Esophagus muscularis mucosa (tissue), 4 donors: ENCODE measurements around the gene CNPPD1. TPM values are rescaled to one million over a fixed set of nuclear protein-coding genes. Genes with fewer than 3 reads are reported as not detected.

ENCODE experiments used
- DNase-seq: peaks from one replicate; pipeline ENCODE4 v3.0.0-alpha.2; 2017; ENCODE audit errors: extremely low spot score
- H3K27ac ChIP-seq, 4 donors: fragments of 200-600 bp; sonication (generic); replicated peaks in 1 of 4; 1 replicate in 3 of 4; 2 replicates in 1 of 4; pipeline ENCODE4 v1.5.1; 2016 to 2019; ENCODE audit warnings: mild to moderate bottlenecking in 1 of 4
- H3K27me3 ChIP-seq, 4 donors: fragments of 200-600 bp; sonication (generic); one replicate each; pipeline versions ENCODE4 v1.5.1 to v1.6.0; 2016 to 2019
- H3K36me3 ChIP-seq, 4 donors: fragments of 200-600 bp; sonication (generic); one replicate each; pipeline ENCODE4 v1.5.1; 2016 to 2019
- H3K4me1 ChIP-seq, 4 donors: fragments of 200-600 bp; sonication (generic); one replicate each; pipeline ENCODE4 v1.5.1; 2016 to 2019
- H3K4me3 ChIP-seq, 4 donors: fragments of 200-600 bp; sonication (generic); 1 replicate in 2 of 4; 2 replicates in 2 of 4; pipeline ENCODE4 v1.5.1; 2016 to 2019; ENCODE audit warnings: mild to moderate bottlenecking in 4 of 4, moderate library complexity in 1 of 4
- H3K9me3 ChIP-seq, 4 donors: fragments of 200-600 bp; sonication (generic); 1 replicate in 3 of 4; 2 replicates in 1 of 4; pipeline ENCODE4 v1.5.1; 2016 to 2019
- CTCF ChIP-seq, 3 experiments: fragments of 200-600 bp in 2 of 3; fragments of 450-650 bp in 1 of 3; sonication (generic) in 2 of 3; IDR thresholded peaks; one replicate each; pipeline ENCODE4 v1.5.1; 2017 to 2019; ENCODE audit warnings: antibody characterized with exemption in 3 of 3, mild to moderate bottlenecking in 2 of 3, moderate library complexity in 1 of 3
- EP300 ChIP-seq: sonication (generic); formaldehyde crosslinking; IDR thresholded peaks from one replicate; pipeline ENCODE4 v1.6.1; 2017; ENCODE audit warnings: antibody characterized with exemption
- POLR2A ChIP-seq: fragments of 450-650 bp; IDR thresholded peaks from one replicate; pipeline ENCODE4 v1.6.1; 2017; ENCODE audit warnings: antibody characterized with exemption, moderate library complexity, mild to moderate bottlenecking, low read depth
- POLR2AphosphoS5 ChIP-seq, 2 donors: sonication (generic); formaldehyde crosslinking; IDR thresholded peaks; one replicate each; pipeline ENCODE4 v1.6.1; 2017; ENCODE audit warnings: antibody characterized with exemption in 2 of 2
- WGBS: methylation state at CpG from one replicate; pipeline ENCODE4 v1.1.5; 2018; 5-methylcytosine and 5-hydroxymethylcytosine counted together
- intact Hi-C: fragments of 100-400 bp; cut with DNase I; formaldehyde crosslinking; loops from one replicate; pipeline ENCODE4 v1.15.1; 2023
- total RNA-seq, 4 donors: library from RNA; depleted of rRNA; stranded (reverse); fragments of >200 nt; gene quantifications; one replicate each; pipeline versions ENCODE4 v1.1.0 to v1.2.1, GENCODE V29; 2016

CNPPD1 gene
- total RNA-seq, 4 donors from 2014 or later: 41.9 to 98.0 (median 61.9) TPM

- no peaks in the 10 kb centered on the region for H3K9me3 ChIP-seq
- H3K27ac ChIP-seq: no peak overlapping the region
- intact Hi-C loops: no loop called here
- peaks cover 0 to 28% (median 0%) of the 10 kb centered on the region in 4 donors for H3K27me3 ChIP-seq
- no peak for DNase-seq
- H3K36me3 ChIP-seq: no peaks in the 10 kb centered on the region
- WGBS: 76% methylated on average over 5 of the region's 5 CpGs
- no peak overlapping the region for H3K4me3 ChIP-seq
- no peak for TF ChIP-seq CTCF (IDR thresholded peaks at IDR 0.05)
- no peak for TF ChIP-seq POLR2AphosphoS5 (IDR thresholded peaks at IDR 0.05)
- no peak for TF ChIP-seq EP300
- no peak for TF ChIP-seq POLR2A
- H3K4me1 ChIP-seq: no peaks in the 10 kb centered on the region
Observed at GRCh38 chr2:219198974-219199373, 22.2 kb upstream of the CNPPD1 start.

GRCh38 chr2:219197388-219197787, 20.7 kb upstream of the CNPPD1 start:
- 80% methylated on average over 1 of the region's 1 CpG for WGBS
- intact Hi-C loops: no loop called here
- no peaks in the 10 kb centered on the region for H3K9me3 ChIP-seq

GRCh38 chr2:219186754-219187456, 10.2 kb upstream of the CNPPD1 start:
- H3K4me1 ChIP-seq: no peaks in the 10 kb centered on the region
- WGBS: 92% methylated on average over 7 of the region's 7 CpGs
- TF ChIP-seq CTCF (IDR thresholded peaks at IDR 0.05) (no peak), POLR2AphosphoS5 (IDR thresholded peaks at IDR 0.05) (no peak), EP300 (no peak), POLR2A (no peak)
- no peak for DNase-seq
- no peaks in the 10 kb centered on the region for H3K9me3 ChIP-seq
- peaks cover 24 to 37% (median 29%) of the 10 kb centered on the region in 4 donors for H3K36me3 ChIP-seq
- intact Hi-C loops: no loop called here
- H3K27ac ChIP-seq: no peak overlapping the region
- no peaks in the 10 kb centered on the region for H3K27me3 ChIP-seq
- no peak overlapping the region for H3K4me3 ChIP-seq

More at GRCh38 chr2:219197388-219197787, 20.7 kb upstream of the CNPPD1 start:
- no peak overlapping the region for H3K27ac ChIP-seq
- no peaks in the 10 kb centered on the region for H3K36me3 ChIP-seq
- H3K4me1 ChIP-seq: no peaks in the 10 kb centered on the region
- peaks cover 0 to 28% (median 0%) of the 10 kb centered on the region in 4 donors for H3K27me3 ChIP-seq
- DNase-seq: no peak
- no peak overlapping the region for H3K4me3 ChIP-seq
- TF ChIP-seq POLR2A (no peak), CTCF (IDR thresholded peaks at IDR 0.05) (no peak), POLR2AphosphoS5 (IDR thresholded peaks at IDR 0.05) (no peak), EP300 (no peak)

GRCh38 chr2:219184121-219184520, 7.4 kb upstream of the CNPPD1 start:
- peaks cover 49 to 62% (median 54%) of the 10 kb centered on the region in 4 donors for H3K36me3 ChIP-seq

More at GRCh38 chr2:219184121-219184520, 7.4 kb upstream of the CNPPD1 start:
- TF ChIP-seq EP300: no peak
- no peak for TF ChIP-seq CTCF (IDR thresholded peaks at IDR 0.05)
- TF ChIP-seq POLR2AphosphoS5 (IDR thresholded peaks at IDR 0.05): no peak
- no peak for TF ChIP-seq POLR2A
- no peak overlapping the region for H3K4me3 ChIP-seq
- no peaks in the 10 kb centered on the region for H3K9me3 ChIP-seq
- intact Hi-C loops: no loop called here
- DNase-seq: no peak
- H3K4me1 ChIP-seq: peaks cover 6 to 20% (median 10%) of the 10 kb centered on the region in 4 donors
- H3K27ac ChIP-seq: no peak overlapping the region
- no peaks in the 10 kb centered on the region for H3K27me3 ChIP-seq
- 95% methylated on average over 2 of the region's 2 CpGs for WGBS
